Measurements from ENCODE around the gene ITGB3. TPM values are rescaled to one million over a fixed set of nuclear protein-coding genes. Genes with fewer than 3 reads are reported as not detected.

Gene ITGB3
- total and polyA plus RNA-seq, 9 of the 15 experiments (the other 6 are each of a cell fraction or from before 2014, with no cell fraction given): 0.08 to 2.6 (median 0.62) TPM; not detected in 1

- no peak for TF ChIP-seq ZNF12 (CRISPR knock-in tag; IDR thresholded peaks at IDR 0.05)
- no peak for TF ChIP-seq GTF2F1 (IDR thresholded peaks at IDR 0.05; ENCODE audit: low read depth, low read length)
- peak in 1 of 2 experiments; percentile 26; a peak in 1 of 3 replicates for TF ChIP-seq CBX3 (IDR thresholded peaks at IDR 0.05; ENCODE audit: borderline replicate concordance in 1 of 2, low read length in 2 of 2)
- TF ChIP-seq ZFP36 (IDR thresholded peaks at IDR 0.05; ENCODE audit: low read depth, low read length, partially characterized antibody): peak; percentile 4
- peak; percentile 55 for TF ChIP-seq ARID1B (IDR thresholded peaks at IDR 0.05)
- TF ChIP-seq ZNF232 (CRISPR knock-in tag; IDR thresholded peaks at IDR 0.05): no peak
- TF ChIP-seq SMARCA4 (IDR thresholded peaks at IDR 0.05): peak; percentile 61
- peak; percentile 60 for TF ChIP-seq ZBTB7A (IDR thresholded peaks at IDR 0.05; ENCODE audit: borderline replicate concordance, control insufficient read depth, low read depth, low read length)
- TF ChIP-seq TAF1 (IDR thresholded peaks at IDR 0.05; ENCODE audit: control insufficient read depth, extremely low read depth, insufficient read depth, low read length, severe bottlenecking): peak; percentile 56
- TF ChIP-seq TFAP4 (CRISPR knock-in tag; IDR thresholded peaks at IDR 0.05; ENCODE audit: borderline replicate concordance): peak; percentile 82
- no peak for TF ChIP-seq ZNF140 (CRISPR knock-in tag; IDR thresholded peaks at IDR 0.05)
- peak; percentile 9 for TF ChIP-seq NEUROD1 (IDR thresholded peaks at IDR 0.05; ENCODE audit: borderline replicate concordance, low read depth, low read length, partially characterized antibody)
- no peak for TF ChIP-seq NR2F6 (CRISPR knock-in tag; IDR thresholded peaks at IDR 0.05)
- TF ChIP-seq YY1 (IDR thresholded peaks at IDR 0.05; ENCODE audit: borderline replicate concordance in 1 of 3, control insufficient read depth in 1 of 3, extremely low read depth in 1 of 3, insufficient read depth in 3 of 3, insufficient read length in 1 of 3, insufficient replicate concordance in 2 of 3, low read depth in 1 of 3, low read length in 2 of 3): peak; percentile 4 to 80 (median 27)
- TF ChIP-seq ZNF766 (CRISPR knock-in tag; conservative IDR thresholded peaks at IDR 0.05): peak; percentile 55; the same call in 1 of the 2 replicates
- peak; percentile 83 for TF ChIP-seq ZNF592 (IDR thresholded peaks at IDR 0.05)
- peak; percentile 38 for TF ChIP-seq POLR2B (IDR thresholded peaks at IDR 0.05; ENCODE audit: low read depth, partially characterized antibody)
- peak; percentile 46; the same call in 1 of the 2 replicates for TF ChIP-seq POLR2G (IDR thresholded peaks at IDR 0.05; ENCODE audit: low read depth, low read length)
- no peak for TF ChIP-seq E4F1 (CRISPR knock-in tag; IDR thresholded peaks at IDR 0.05; ENCODE audit: borderline replicate concordance)
Observed at GRCh38 chr17:47208744-47209488, 44.7 kb upstream of the ITGB3 start, which contains the start of gene MYL4 (continued).
